ENCODE measurements around the gene CLDN4. TPM values are rescaled to one million over a fixed set of nuclear protein-coding genes. Genes with fewer than 3 reads are reported as not detected.

Gene CLDN4
- total RNA-seq, 1 donor from 2014 or later, result 0.21 TPM

GRCh38 chr7:73861305-73861704 lies 30.5 kb downstream of the CLDN4 start:
- TF ChIP-seq CTCF (IDR thresholded peaks at IDR 0.05), result no peak

GRCh38 chr7:73864981-73865711 lies 34.4 kb downstream of the CLDN4 start:
- DNase-seq (ENCODE audit: low spot score in 2 of 2), result no peak
- no peaks in the 10 kb centered on the region for H3K9me3 ChIP-seq
- no peak for TF ChIP-seq CTCF (IDR thresholded peaks at IDR 0.05)
- no peaks in the 10 kb centered on the region for H3K36me3 ChIP-seq
- no peak overlapping the region for H3K4me3 ChIP-seq
- intact Hi-C loops (cut with DNase I), result loop anchor here (5.0 kb wide), 1 partner anchor 537 kb away; no protein-coding TSS in a partner anchor
- peaks cover 14 to 21% of the 10 kb centered on the region in 2 donors for H3K4me1 ChIP-seq
- no peaks in the 10 kb centered on the region for H3K27me3 ChIP-seq
- H3K27ac ChIP-seq, result no peak overlapping the region

More at GRCh38 chr7:73861305-73861704, 30.5 kb downstream of the CLDN4 start:
- DNase-seq (ENCODE audit: low spot score in 2 of 2), result no peak
- no peaks in the 10 kb centered on the region for H3K9me3 ChIP-seq
- H3K27me3 ChIP-seq, result no peaks in the 10 kb centered on the region
- no peak overlapping the region for H3K27ac ChIP-seq
- no peaks in the 10 kb centered on the region for H3K36me3 ChIP-seq
- intact Hi-C loops (cut with DNase I), result no loop called here
- no peaks in the 10 kb centered on the region for H3K4me1 ChIP-seq
- H3K4me3 ChIP-seq, result no peak overlapping the region

- Histone ChIP-seq H3K9me3 (no peaks in the 10 kb centered on the region), H3K4me1 (peaks cover 21 to 28% of the 10 kb centered on the region in 2 donors), H3K36me3 (no peaks in the 10 kb centered on the region), H3K4me3 (no peak overlapping the region), H3K27me3 (no peaks in the 10 kb centered on the region), H3K27ac (no peak overlapping the region)
- no peak for DNase-seq (ENCODE audit: low spot score in 2 of 2)
- peak; percentile 68 to 83 (median 81) for TF ChIP-seq CTCF (IDR thresholded peaks at IDR 0.05)
- intact Hi-C loops (cut with DNase I), result loop anchor here (1.0 to 5.0 kb wide), 2 partner anchors 337 to 536 kb away; no protein-coding TSS in a partner anchor
Measured at GRCh38 chr7:73865738-73866445, 35.1 kb downstream of the CLDN4 start.

GRCh38 chr7:73866446-73866767 lies 35.6 kb downstream of the CLDN4 start:
- TF ChIP-seq CTCF (IDR thresholded peaks at IDR 0.05), result no peak
- H3K27ac ChIP-seq, result no peak overlapping the region
- H3K27me3 ChIP-seq, result no peaks in the 10 kb centered on the region

GRCh38 chr7:73869011-73869798 lies 38.4 kb downstream of the CLDN4 start:
- H3K9me3 ChIP-seq, result no peaks in the 10 kb centered on the region
- peaks cover 28 to 52% of the 10 kb centered on the region in 2 donors for H3K4me1 ChIP-seq
- DNase-seq (ENCODE audit: low spot score in 2 of 2), result peak; percentile 47 to 87
- peak overlapping the region; percentile 93 to 97 for H3K27ac ChIP-seq
- intact Hi-C loops (cut with DNase I), result loop anchor here (1.0 to 5.0 kb wide), 4 partner anchors 23 to 533 kb away; no protein-coding TSS in a partner anchor
- no peaks in the 10 kb centered on the region for H3K27me3 ChIP-seq
- no peaks in the 10 kb centered on the region for H3K36me3 ChIP-seq
- no peak for TF ChIP-seq CTCF (IDR thresholded peaks at IDR 0.05)
- peak overlapping the region in 1 of 2 donors; percentile 8 for H3K4me3 ChIP-seq

More at GRCh38 chr7:73866446-73866767, 35.6 kb downstream of the CLDN4 start:
- intact Hi-C loops (cut with DNase I), result loop anchor here (1.0 to 5.0 kb wide), 2 partner anchors 337 to 536 kb away; no protein-coding TSS in a partner anchor
- Histone ChIP-seq H3K4me1 (peaks cover 22 to 34% of the 10 kb centered on the region in 2 donors), H3K9me3 (no peaks in the 10 kb centered on the region), H3K4me3 (no peak overlapping the region), H3K36me3 (no peaks in the 10 kb centered on the region)
- no peak for DNase-seq (ENCODE audit: low spot score in 2 of 2)

All from ascending aorta (tissue), 2 donors.